SK-N-SH (cell line): Measurements from ENCODE around the gene ENDOV. TPM values are rescaled to one million over a fixed set of nuclear protein-coding genes. Genes with fewer than 3 reads are reported as not detected.

Experiments
- CTCF ChIA-PET: fragments of 300-600, 350-600 bp; formaldehyde crosslinking; extraction: SDS; loops from one replicate; lab custom pipeline; 2021; lab: Yijun Ruan, JAX
- POLR2A ChIA-PET: fragments of 350-600 bp; sonication (Branson Sonifier 250); formaldehyde crosslinking; extraction: SDS; loops from one replicate; lab custom pipeline; 2020; ENCODE audit warnings: antibody characterized with exemption, inconsistent platforms; lab: Yijun Ruan, JAX
- DNase-seq: peaks from one replicate; pipeline ENCODE4 v3.0.0; 2012
- H2AFZ ChIP-seq: fragments of 200-600 bp; sonication (generic); 2 replicates; pipeline ENCODE4 v1.8.1; 2016; ENCODE audit warnings: antibody characterized with exemption, mild to moderate bottlenecking, low read depth
- H3F3A ChIP-seq: fragments of 200-600 bp; sonication (generic); replicated peaks from 2 replicates; pipeline ENCODE3; 2016; ENCODE audit warnings: antibody characterized with exemption, mild to moderate bottlenecking; ENCODE audit not compliant: insufficient read depth
- H3K27ac ChIP-seq, 2 experiments: fragments of 200-500 bp in 1 of 2; fragments of 200-600 bp in 1 of 2; sonication (Bioruptor generic) in 1 of 2; sonication (generic), shearing (Covaris generic) in 1 of 2; 2 replicates each; pipeline versions ENCODE4 v1.5.1 to v1.6.1; 2014 to 2016; ENCODE audit warnings: low read depth in 2 of 2, inconsistent platforms in 1 of 2, low read length in 1 of 2, mild to moderate bottlenecking in 1 of 2, mixed read lengths in 1 of 2
- H3K27me3 ChIP-seq: fragments of 200-600 bp; sonication (generic), shearing (Covaris generic); 2 replicates; pipeline ENCODE4 v1.6.1; 2016; ENCODE audit warnings: mixed run types; ENCODE audit not compliant: insufficient read depth
- H3K36me3 ChIP-seq, 2 experiments: fragments of 200-500 bp in 1 of 2; fragments of 200-600 bp in 1 of 2; sonication (Bioruptor generic) in 1 of 2; sonication (generic) in 1 of 2; replicated peaks in 1 of 2; 2 replicates each; pipeline versions ENCODE3 to v1.5.1; 2014 to 2016; ENCODE audit warnings: low read length in 1 of 2, mild to moderate bottlenecking in 1 of 2; ENCODE audit not compliant: insufficient read depth in 2 of 2, control insufficient read depth in 1 of 2
- H3K4me1 ChIP-seq, 2 experiments: fragments of 200-500 bp in 1 of 2; fragments of 200-600 bp in 1 of 2; sonication (Bioruptor generic) in 1 of 2; sonication (generic), shearing (Covaris generic) in 1 of 2; 2 replicates each; pipeline versions ENCODE4 v1.5.1 to v1.6.1; 2014 to 2016; ENCODE audit warnings: low read depth in 1 of 2, low read length in 1 of 2, mixed run types in 1 of 2; ENCODE audit not compliant: insufficient read depth in 2 of 2, control insufficient read depth in 1 of 2
- H3K4me2 ChIP-seq: fragments of 200-600 bp; sonication (generic), shearing (Covaris generic); 2 replicates; pipeline ENCODE4 v1.6.1; 2017; ENCODE audit warnings: mixed run types
- H3K4me3 ChIP-seq, 2 experiments: fragments of 200-500 bp in 1 of 2; fragments of 200-600 bp in 1 of 2; sonication (Bioruptor generic) in 1 of 2; sonication (generic), shearing (Covaris generic) in 1 of 2; 2 replicates each; pipeline versions ENCODE4 v1.5.1 to v1.8.1; 2014 to 2016; ENCODE audit warnings: low read depth in 2 of 2, inconsistent platforms in 1 of 2, low read length in 1 of 2, mild to moderate bottlenecking in 1 of 2, mixed read lengths in 1 of 2, moderate library complexity in 1 of 2
- H3K79me2 ChIP-seq: fragments of 200-600 bp; sonication (generic); 2 replicates; pipeline ENCODE4 v1.8.1; 2017; ENCODE audit warnings: mild to moderate bottlenecking; ENCODE audit not compliant: insufficient read depth
- H3K9ac ChIP-seq: fragments of 200-600 bp; sonication (generic); 2 replicates; pipeline ENCODE4 v1.6.1; 2017; ENCODE audit warnings: mixed run types
- H3K9me2 ChIP-seq: fragments of 200-600 bp; sonication (generic); 2 replicates; pipeline ENCODE4 v1.6.1; 2017; ENCODE audit warnings: mixed run types
- H3K9me3 ChIP-seq: fragments of 200-600 bp; sonication (generic); 2 replicates; pipeline ENCODE4 v1.6.1; 2017; ENCODE audit warnings: mixed run types, mild to moderate bottlenecking, moderate library complexity
- H4K20me1 ChIP-seq: fragments of 200-600 bp; sonication (generic); 2 replicates; pipeline ENCODE4 v1.6.1; 2017; ENCODE audit warnings: mild to moderate bottlenecking, mixed run types; ENCODE audit not compliant: insufficient read depth
- ELF1 ChIP-seq: IDR thresholded peaks from 2 replicates; pipeline ENCODE4 v1.4.0; 2012
- FOXM1 ChIP-seq: IDR thresholded peaks from 2 replicates; pipeline ENCODE4 v1.4.0; 2012; ENCODE audit warnings: low read depth, mild to moderate bottlenecking
- IRF3 ChIP-seq: fragments of 150-350 bp; IDR thresholded peaks from 2 replicates; pipeline ENCODE4 v1.6.1; 2016; ENCODE audit warnings: mild to moderate bottlenecking, low read depth, low read length
- PBX3 ChIP-seq: IDR thresholded peaks from 2 replicates; pipeline ENCODE4; 2012
- POLR2AphosphoS5 ChIP-seq: IDR thresholded peaks from 2 replicates; pipeline ENCODE4 v1.6.1; 2012; ENCODE audit warnings: low read depth, low read length
- RCOR1 ChIP-seq: fragments of 150-350 bp; IDR thresholded peaks from 2 replicates; pipeline ENCODE4 v1.6.1; 2017; ENCODE audit warnings: antibody characterized with exemption, low read length
- REST ChIP-seq: IDR thresholded peaks from 2 replicates; pipeline ENCODE4 v1.6.1; 2012; ENCODE audit warnings: mild to moderate bottlenecking, low read depth, low read length, moderate library complexity
- SMC3 ChIP-seq: IDR thresholded peaks from 2 replicates; pipeline ENCODE4 v1.6.1; 2012; ENCODE audit warnings: low read depth, low read length, improper control_type of control experiment
- TAF1 ChIP-seq: IDR thresholded peaks from 2 replicates; pipeline ENCODE4 v1.6.1; 2012; ENCODE audit warnings: low read depth, mild to moderate bottlenecking, low read length, moderate library complexity, borderline replicate concordance
- TCF12 ChIP-seq: IDR thresholded peaks from 2 replicates; pipeline ENCODE4 v1.4.0; 2012
- TEAD4 ChIP-seq: IDR thresholded peaks from 2 replicates; pipeline ENCODE4 v1.4.0; 2012; ENCODE audit warnings: mild to moderate bottlenecking, borderline replicate concordance; ENCODE audit not compliant: insufficient read depth
- ZBTB33 ChIP-seq: IDR thresholded peaks from 2 replicates; pipeline ENCODE4 v1.4.0; 2012; ENCODE audit warnings: low read depth, borderline replicate concordance
- WGBS: methylation state at CpG from one replicate; pipeline ENCODE4 v1.1.6; 2017; ENCODE audit warnings: low lambda C conversion rate; 5-methylcytosine and 5-hydroxymethylcytosine counted together
- polyA plus RNA-seq, 3 experiments: library from polyadenylated mRNA; depleted of rRNA; stranded (reverse); fragments of >200 nt; gene quantifications; 2 replicates each; pipeline ENCODE4 v1.2.3, GENCODE V29; 2012

The ENDOV gene
- polyA plus RNA-seq, 1 of the 3 experiments (the other 2 are of a cell fraction) = 83.6 TPM

- H3K4me2 ChIP-seq = no peak overlapping the region
- H3K9ac ChIP-seq = no peak overlapping the region
- ChIA-PET POLR2A (interaction anchor here (1.2 to 1.6 kb wide), 2 partner anchors 11 to 15 kb away, joined by 3 to 7 read pairs; no protein-coding TSS in a partner anchor), CTCF (interaction anchor here (0.7 to 1.5 kb wide), 9 partner anchors 10 to 538 kb away, joined by 3 to 6 read pairs (median 3); no protein-coding TSS in a partner anchor)
- H3K36me3 ChIP-seq = no peaks in the 10 kb centered on the region
- H3K9me2 ChIP-seq = no peaks in the 10 kb centered on the region
- peaks cover 0 to 10% of the 10 kb centered on the region in 2 experiments; a peak in 1 of 4 replicates for H3K4me1 ChIP-seq
- H3K27me3 ChIP-seq = no peaks in the 10 kb centered on the region
- H3F3A ChIP-seq = no peaks in the 10 kb centered on the region
- no peak overlapping the region for H2AFZ ChIP-seq
- peaks cover 17% of the 10 kb centered on the region; the same call in 1 of the 2 replicates for H4K20me1 ChIP-seq
- H3K27ac ChIP-seq = no peak overlapping the region
- no peak for DNase-seq
- no peak overlapping the region for H3K4me3 ChIP-seq
- no peaks in the 10 kb centered on the region for H3K9me3 ChIP-seq
- H3K79me2 ChIP-seq = no peaks in the 10 kb centered on the region
- TF ChIP-seq TAF1 (no peak), REST (no peak), ZBTB33 (no peak), TCF12 (no peak), ELF1 (no peak), RCOR1 (no peak), PBX3 (no peak), FOXM1 (no peak), POLR2AphosphoS5 (no peak), SMC3 (no peak), IRF3 (no peak), TEAD4 (no peak)
- 59% methylated on average over 12 of the region's 12 CpGs for WGBS
These were observed 28.5 kb downstream of the ENDOV start for GRCh38 chr17:80443498-80443897.
